HG02798 (cell line): ENCODE data around the gene PAPLN.
A peak's percentile ranks its signal among the peaks of the same experiment; 100 is the strongest.
"Not testable (repeated sequence)": the region's sequence is repeated elsewhere in the genome, so short reads cannot be mapped to it uniquely, and the experiment has no call there.

Experiments
- ATAC-seq: cut with Tn5 transposase; IDR thresholded peaks from one replicate; pipeline ENCODE4 v1.9.1; 2021; ENCODE audit warnings: mild to moderate bottlenecking; ENCODE audit not compliant: unreplicated experiment, poor library complexity

Gene PAPLN, protein sequence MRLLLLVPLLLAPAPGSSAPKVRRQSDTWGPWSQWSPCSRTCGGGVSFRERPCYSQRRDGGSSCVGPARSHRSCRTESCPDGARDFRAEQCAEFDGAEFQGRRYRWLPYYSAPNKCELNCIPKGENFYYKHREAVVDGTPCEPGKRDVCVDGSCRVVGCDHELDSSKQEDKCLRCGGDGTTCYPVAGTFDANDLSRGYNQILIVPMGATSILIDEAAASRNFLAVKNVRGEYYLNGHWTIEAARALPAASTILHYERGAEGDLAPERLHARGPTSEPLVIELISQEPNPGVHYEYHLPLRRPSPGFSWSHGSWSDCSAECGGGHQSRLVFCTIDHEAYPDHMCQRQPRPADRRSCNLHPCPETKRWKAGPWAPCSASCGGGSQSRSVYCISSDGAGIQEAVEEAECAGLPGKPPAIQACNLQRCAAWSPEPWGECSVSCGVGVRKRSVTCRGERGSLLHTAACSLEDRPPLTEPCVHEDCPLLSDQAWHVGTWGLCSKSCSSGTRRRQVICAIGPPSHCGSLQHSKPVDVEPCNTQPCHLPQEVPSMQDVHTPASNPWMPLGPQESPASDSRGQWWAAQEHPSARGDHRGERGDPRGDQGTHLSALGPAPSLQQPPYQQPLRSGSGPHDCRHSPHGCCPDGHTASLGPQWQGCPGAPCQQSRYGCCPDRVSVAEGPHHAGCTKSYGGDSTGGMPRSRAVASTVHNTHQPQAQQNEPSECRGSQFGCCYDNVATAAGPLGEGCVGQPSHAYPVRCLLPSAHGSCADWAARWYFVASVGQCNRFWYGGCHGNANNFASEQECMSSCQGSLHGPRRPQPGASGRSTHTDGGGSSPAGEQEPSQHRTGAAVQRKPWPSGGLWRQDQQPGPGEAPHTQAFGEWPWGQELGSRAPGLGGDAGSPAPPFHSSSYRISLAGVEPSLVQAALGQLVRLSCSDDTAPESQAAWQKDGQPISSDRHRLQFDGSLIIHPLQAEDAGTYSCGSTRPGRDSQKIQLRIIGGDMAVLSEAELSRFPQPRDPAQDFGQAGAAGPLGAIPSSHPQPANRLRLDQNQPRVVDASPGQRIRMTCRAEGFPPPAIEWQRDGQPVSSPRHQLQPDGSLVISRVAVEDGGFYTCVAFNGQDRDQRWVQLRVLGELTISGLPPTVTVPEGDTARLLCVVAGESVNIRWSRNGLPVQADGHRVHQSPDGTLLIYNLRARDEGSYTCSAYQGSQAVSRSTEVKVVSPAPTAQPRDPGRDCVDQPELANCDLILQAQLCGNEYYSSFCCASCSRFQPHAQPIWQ

DNA sequence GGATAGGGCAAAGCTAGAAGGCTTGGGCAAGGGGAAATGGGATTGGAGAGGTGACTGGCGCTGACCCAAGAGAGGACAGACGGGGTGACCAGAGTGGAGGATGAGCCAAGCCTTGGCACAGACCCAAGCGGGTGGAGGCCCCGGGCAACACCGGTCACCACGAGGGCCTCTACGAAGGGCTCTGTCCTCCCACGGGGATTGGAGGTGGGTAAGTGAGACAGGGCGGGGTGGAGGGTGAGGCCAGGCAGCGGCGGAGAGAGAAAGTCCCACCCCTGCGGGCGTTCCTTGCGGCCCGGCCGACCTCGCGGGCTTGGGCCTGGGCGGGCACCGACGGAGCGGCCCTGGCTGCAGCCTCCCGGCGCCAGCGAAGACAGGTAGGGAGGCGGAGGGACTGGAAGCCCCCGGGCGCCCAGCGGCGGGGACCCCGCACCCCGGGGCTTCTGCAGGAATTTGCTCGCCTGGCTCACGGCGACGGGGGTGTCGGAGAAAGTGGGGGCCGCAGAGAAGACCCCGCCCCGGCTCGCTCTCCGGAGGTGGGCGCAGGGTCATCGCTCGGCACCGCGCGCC, at the start of gene PAPLN:
Gene PAPLN (plus strand): TSS at position 288 of the 567 bp plus-strand sequence. CDS start 2,273 bp downstream, outside the sequence.
- no peak for ATAC-seq

DNA sequence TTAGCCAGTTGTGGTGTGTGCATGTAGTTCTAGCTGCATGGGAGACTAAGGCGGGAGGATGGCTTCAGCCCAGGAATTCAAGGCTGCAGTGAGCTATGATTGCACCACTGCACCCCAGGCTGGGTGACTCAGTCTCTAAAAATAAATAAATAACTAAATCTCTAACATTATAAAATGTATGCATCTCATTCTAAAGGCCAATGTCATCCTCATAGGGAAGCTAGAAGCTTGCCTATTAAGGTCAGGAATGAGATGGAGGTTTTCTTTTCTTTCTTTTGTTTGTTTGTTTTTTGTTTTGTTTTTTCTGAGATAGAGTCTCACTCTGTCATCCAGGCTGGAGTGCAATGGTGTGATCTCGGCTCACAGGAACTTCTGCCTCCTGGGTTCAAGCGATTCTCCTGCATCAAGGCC, 48.8 kb upstream of the PAPLN start:
- no peak for ATAC-seq

DNA sequence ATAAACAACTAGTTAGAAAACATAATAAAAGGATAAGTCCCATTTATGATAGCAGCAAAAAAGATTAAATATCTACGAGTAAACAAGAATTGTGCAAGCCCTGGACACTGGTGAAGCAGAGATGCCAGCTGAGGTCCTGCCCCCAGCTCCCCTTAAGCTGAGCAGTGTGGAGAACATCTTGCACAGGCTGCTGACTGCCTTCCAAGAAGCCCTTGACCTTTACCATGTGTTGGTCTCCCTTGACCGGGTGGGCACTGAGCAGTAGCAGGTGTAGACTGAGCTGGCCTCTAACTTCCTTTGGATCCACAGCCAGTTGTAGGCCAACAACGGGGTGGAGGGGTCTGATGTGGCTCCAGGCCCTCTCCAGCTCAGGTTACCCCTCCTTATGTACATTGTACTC, 47.7 kb upstream of the PAPLN start:
- no peak for ATAC-seq

DNA sequence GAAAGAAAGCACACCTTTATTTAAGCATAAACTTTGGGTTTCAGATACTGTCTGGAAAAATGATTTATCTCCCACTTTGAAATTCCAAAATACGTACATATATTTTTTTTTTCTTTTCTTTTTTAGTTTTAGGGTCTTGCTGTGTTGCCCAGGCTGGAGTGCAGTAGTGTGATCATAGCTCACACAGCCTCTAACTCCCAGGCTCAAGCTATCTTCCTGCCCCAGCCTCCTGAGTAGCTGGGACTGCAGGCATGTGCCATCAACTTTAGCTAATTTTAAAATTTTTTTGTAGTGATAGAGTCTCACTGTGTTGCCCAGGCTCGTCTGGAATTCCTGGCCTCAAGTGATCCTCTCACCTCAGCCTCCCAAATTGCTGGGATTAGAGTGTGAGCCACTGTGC, 45.9 kb upstream of the PAPLN start:
- ATAC-seq = no peak

DNA sequence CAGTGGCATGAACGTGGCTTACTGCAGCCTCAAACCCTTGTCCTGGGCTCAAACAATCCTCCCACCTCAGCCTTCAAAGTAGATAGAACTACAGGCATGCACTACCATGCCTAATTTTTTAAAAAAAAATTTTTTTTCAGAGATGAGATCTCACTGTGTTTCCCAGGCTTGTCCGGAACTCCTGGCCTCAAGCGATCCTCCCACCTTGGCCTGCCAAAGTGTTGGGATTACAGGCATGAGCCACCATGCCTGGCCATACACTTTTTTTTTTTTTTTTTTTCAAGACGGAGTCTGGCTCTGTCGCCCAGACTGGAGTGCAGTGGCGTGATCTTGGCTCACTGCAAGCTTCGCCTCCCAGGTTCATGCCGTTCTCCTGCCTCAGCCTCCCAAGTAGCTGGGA, 43.0 kb upstream of the PAPLN start:
- not testable (repeated sequence) for ATAC-seq

DNA sequence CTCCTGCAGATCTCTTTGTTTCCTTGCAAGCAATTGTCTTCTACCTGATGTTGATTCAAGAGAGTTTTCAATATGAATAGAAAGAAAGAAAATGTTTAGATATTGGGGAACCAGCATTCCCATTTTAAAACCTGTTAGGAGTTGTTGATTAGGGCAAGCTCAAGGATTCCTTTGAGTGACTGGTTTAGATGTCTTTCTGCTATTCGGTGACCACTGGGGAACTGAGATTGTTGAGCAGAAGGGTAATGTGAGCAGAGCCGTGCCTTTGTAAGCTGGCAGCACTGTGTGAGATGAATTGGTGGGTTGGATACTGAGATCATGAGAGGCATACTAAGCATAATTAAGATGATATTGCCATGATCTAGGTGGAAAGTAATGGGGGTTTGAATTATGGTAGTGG, 39.1 kb upstream of the PAPLN start:
- no peak for ATAC-seq

DNA sequence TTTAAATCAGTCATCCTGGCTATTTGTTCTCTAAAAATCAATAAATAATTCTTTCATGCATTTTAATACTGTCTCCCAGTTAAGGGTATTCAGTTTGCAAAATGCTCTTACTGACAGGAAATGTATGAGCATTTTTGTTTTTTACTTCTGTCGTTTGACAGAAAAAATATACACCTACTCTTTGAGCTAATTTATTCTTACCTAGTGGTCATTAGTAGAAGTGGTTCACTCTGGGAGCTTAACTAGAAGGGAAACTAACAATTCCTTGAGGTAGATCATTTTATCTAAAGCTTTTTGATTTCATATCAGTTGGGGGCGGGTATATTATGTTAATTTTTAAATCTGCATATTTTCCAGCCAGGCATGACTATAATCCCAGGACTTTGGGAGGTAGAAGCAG, 33.8 kb upstream of the PAPLN start:
- no peak for ATAC-seq

DNA sequence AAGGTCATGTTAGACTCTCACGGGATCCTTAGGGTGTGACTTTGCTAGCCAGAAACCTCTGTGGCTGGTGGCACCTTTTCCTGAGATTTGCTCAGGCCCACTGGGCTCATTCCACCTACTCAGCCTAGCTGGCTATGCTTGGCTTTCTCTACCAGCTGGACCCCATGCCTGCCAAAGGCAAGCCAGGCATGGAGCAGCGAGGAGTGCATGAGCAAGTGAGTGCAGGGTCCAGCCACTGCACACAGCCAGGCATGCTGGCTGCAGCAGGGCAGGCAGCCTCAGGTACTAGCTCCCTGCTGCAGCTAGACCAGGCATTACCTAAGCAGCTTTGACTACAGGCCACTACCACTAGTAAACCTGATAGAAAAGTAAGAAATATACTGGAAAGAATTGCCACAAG, 29.7 kb upstream of the PAPLN start:
- ATAC-seq = no peak

DNA sequence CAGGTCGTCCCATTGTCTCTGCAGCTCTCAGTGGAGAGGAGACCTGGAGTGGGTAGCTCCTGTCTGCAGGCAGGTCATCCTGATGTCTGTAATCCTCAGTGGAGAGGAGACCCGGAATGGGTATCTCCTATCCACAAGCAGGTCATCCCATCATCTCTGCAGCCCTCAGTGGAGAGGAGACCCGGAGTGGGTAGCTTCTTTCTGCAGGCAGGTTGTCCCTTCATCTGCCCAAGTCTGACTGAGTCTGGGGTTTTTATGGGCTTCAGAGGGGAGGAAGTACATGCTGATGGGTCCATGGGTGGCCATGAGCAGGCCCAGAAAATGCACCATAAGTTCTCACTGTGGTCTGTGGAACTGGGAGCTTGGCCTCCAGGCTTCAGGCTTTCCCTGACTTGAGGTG, 28.9 kb upstream of the PAPLN start:
- ATAC-seq = no peak

DNA sequence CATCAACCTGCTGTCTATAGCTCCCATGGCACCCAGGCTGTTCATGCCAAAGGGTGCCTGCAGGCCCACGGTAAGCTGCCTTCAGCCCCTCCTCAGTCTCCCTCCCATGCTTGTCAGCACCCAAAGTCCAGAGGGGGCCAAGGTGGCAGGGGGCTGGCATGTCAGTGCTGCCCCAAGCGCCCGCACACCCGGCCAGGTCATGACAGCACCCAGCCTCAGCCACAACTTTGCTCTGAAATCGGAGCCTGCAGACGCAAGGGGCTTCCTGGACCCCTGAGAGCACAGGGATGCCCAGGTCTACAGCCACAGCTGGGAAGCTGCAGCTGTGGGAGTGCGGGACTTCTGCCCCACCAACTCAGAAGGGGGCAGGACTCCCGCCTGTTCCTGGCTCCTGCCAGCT, 28.5 kb upstream of the PAPLN start:
- ATAC-seq = no peak

DNA sequence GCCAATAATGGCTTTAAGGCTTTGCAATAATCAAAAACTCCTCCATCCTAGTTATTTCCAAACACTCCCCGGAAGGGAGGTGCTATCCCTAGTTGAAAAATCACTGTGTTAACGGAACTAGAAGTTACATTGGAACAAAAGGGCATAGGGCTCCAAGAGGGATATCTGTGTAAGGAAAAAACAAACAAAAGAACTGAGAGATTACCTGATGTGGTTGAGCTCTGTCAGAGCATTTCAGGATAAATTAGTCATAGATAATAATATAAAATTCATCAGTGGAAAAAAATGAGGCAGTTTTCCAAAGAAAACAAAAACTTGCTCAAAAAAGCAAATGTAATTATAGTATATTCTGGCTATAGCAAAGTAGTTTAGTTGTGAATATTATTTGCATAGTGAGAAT, 27.4 kb upstream of the PAPLN start:
- no peak for ATAC-seq

DNA sequence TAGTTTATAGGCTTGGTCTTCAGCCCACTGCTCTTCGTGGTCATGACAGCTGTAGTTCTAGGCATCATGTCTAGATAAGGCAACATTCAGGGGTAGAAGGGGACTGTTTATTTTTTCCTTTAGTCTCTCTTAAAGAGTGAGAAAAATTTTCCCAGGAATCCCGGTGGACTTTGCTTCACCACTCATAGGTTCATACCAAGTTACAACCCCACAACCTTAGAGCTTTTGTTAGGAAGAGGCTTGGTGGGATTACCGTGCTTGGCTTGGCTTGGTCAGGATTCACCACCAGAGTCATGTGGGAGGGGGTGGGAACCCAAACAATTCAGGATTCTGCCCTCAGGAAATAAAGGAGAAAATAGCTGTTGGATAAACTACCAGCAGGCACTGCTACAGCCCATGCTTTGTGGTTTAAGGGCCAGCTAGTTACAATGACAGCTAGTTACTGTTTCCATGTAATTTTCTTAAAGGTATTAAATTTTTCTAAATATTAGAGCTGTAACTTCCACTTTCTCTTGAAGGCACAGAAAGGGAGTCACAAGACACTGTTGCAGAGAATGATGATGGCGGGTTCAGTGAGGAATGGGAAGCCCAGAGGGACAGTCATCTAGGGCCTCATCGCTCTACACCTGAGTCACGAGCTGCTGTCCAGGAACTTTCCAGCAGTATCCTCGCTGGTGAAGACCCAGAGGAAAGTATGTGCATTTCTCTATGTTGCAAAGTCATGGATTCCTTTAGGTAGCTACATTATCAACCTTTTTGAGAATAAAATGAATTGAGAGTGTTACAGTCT, 25.9 kb upstream of the PAPLN start:
- no peak for ATAC-seq

DNA sequence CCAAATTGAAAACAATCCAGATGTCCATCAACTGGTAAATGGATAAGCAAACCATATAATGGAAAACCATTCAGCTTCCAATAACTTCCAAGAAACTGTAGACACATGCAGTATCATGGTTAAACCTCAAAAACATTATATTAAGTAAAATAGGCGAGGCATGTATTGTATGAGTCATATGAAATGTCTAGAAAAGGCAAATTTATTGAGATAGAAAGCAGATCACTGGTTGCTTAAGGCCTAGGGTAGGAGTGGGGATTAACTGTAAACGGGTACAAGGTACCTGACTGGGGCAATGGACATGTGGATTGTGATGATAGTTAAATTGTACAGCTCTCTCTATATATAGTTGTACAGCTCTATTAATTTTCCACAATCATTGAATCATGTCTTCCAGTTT, 21.3 kb upstream of the PAPLN start:
- ATAC-seq = no peak

DNA sequence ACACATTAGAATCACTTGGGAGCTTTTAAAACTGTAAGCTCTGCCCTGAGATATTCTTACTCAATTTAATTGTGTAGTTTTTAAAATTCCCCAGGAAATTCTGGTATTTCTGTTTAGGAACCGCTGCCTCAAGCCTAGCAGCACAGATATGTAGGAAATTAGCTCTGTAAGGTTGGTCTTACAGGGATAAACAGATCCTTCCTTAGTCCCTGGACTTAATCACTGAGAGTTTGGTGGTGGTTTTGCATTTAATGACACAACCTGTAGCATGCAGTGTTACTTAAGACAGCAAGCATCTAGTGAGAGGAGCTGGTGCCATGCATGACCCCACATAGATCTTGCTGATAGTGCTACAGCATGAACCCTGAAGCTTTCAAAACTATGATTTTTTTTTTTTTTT, 19.9 kb upstream of the PAPLN start:
- no peak for ATAC-seq

DNA sequence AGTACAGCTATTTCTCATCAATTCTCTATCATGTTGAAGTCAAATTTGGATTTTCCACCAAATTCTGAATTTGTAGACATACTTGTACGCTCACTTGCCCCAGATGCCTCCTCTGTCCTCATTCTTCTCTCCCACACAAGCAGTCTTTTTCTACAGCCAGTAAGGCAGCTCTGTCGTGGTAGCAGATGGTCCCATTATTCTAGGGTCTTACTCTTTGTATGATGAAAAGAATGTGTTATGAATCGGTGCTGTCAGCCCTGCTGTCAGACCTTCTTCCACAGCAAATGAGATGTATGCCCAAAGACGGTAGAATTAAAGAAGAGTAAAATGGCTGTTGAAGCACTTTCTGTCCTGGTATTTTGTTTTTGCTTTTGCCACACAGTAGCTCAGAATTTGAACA, 17.2 kb upstream of the PAPLN start:
- ATAC-seq = no peak

DNA sequence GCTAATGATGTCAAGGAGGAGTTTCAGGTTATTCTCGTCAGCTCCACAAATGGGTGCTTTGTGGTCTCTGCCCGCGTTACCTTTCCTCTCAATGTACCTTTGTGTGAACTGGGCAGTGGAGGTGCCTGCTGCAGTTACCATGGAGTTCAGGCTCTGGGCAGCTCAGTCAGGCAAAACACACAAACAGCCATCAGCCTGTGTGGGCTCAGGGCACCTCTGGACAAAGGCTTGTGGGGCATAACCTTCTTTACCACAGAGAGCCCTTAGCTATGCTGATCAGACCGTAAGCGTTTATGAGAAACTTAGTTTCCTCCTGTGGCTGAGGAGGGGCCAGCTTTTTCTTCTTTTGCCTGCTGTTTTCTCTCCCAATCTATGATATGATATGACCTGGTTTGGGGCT, 16.7 kb upstream of the PAPLN start:
- no peak for ATAC-seq

DNA sequence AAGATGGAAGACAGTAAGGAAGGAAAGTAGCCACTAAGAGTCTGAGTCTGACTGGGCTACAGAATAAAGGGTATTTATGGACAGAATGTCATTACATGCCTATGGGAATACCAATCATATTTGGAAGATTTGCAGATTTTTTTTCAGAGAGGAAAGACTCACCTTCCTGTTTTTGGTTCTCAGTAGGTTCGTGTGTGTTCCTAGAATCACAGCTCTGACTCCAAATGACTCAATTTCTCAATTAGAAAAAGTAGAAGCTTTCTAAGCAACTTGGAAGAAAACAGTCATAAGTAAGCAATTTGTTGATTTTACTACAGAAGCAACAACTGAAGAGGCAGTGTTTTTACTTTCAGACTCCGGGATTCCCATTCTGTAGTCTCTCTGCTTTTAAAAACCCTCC, 15.4 kb upstream of the PAPLN start:
- no peak for ATAC-seq

DNA sequence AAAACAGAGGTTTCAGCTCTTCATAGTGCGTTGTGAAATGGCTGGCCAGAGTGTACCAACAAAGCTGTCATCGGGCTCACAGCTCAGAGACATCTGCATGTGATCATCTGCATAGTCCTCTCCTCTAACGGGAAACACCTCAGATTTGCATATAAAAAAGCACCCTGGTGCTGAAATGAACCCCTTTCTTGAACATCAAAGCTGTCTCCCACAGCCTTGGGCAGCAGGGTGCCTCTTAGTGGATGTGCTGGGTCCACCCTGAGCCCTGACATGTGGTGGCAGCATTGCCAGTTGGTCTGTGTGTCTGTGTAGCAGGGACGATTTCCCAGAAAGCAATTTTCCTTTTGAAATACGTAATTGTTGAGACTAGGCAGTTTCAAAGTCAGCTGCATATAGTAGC, 14.3 kb upstream of the PAPLN start:
- ATAC-seq = peak; percentile 72

DNA sequence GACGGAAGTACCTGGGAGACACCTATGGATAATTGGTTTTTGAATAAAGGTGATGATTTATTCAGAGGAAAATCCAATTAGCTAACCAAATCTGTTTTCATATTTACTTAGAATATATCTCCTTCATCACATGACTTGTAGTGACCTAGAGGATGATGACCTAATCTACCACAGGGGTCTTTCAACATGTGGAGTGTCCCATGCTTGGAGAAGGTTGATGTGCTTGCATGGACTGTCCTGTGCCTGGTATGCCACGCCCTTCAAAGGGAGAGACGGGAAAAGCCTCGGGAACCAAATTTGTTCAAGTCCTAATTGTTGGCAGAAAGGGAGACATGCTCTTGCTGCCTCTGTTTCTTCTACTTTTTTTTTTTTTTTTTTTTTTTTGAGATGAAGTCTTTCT, 11.8 kb upstream of the PAPLN start:
- no peak for ATAC-seq
